Stimulated activated CD4-positive, alpha-beta T cell treated with anti-CD3 and anti-CD28 coated beads, TNF-alpha, amount 100 ng/mL, for 48 hours (primary cell): Measurements from ENCODE around the gene RTBDN.
"Not testable (repeated sequence)": the region's sequence is repeated elsewhere in the genome, so short reads cannot be mapped to it uniquely, and the experiment has no call there.

Experiments
- DNase-seq, 3 donors: peaks; one replicate each; pipeline ENCODE4 v3.0.0-alpha.2; 2020; ENCODE audit warnings: low read depth in 3 of 3

RTBDN gene

DNA sequence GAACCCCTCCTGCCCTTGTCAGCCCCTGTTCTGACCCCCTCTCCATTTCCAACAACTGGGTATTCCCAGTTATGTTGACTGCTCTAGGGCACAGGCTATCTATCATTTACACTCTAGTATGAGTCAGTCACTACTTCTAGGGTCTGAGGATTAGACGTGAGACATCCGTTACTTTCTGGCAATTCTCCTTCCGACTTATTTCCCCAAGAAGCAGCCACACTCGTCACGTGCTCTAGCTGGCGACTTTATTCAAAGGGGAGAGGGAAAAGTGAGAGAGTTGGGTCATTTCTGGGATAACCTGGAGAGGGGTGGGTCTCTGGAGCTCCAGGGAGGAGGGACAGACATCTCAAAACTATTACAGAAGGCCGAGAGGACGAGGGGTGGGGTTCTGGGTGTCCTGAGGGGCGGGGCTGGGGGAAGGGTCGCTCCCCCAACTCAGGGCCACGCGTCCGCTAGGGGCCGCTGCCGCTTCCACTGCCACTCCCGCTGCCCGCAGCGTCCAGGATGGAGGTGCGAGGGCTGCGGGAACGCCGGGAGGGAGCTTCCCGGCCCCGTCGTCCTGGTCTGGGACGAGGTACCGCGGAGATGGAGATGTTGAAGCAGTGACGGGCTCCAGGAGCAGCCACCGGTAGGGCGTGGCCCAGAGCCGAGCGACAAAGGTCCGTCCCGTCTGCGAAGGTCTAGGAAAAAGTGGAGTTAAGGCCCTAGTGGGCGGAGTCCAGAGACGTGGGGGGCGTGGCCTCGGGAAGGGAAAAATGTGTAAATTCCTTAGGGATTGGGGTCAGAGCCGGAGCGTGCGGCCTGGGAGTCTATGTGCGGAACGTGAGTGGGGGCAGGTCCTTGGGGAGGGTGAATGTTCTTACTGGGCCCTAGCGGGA, 8.9 kb downstream of the RTBDN start:
- DNase-seq = no peak

DNA sequence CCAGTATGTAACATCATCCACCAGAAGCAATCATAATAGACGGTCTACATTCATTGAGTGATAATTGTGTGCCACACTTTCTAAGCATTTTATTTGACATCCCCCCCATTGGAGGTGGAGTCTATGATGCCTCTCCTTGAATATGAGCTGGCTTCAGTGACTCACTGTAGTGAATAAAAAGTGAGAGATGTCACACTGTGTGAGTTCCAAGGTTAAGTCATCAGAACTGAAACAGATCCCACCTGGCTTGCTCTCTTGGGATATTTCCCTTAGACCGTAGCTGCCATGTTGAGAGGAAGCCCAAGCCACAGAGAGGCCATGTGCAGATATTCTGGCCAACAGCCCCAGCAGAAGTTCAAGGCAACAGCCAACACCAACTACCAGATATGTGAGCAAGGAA, 12.6 kb downstream of the RTBDN start:
- no peak for DNase-seq

- DNase-seq = not testable (repeated sequence)
Observed at GRCh38 chr19:12817810-12818209, 16.6 kb downstream of the RTBDN start.

DNA sequence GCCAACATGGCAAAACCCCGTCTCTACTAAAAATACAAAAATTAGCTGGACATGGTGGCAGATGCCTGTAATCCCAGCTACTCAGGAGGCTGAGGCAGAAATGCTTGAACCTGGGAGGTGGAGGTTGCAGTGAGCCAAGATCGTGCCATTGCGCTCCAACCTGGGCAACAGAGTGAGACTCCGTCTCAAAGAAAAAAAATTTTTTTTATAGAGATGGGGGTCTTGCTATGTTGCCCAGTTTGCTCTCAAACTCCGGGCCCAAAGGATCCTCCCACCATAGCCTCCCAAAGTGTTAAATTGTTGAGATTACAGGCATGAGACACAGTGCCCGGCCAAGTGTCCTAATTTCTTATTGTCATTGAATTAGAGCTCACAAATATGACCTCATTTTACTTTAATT, 17.2 kb downstream of the RTBDN start:
- not testable (repeated sequence) for DNase-seq

DNA sequence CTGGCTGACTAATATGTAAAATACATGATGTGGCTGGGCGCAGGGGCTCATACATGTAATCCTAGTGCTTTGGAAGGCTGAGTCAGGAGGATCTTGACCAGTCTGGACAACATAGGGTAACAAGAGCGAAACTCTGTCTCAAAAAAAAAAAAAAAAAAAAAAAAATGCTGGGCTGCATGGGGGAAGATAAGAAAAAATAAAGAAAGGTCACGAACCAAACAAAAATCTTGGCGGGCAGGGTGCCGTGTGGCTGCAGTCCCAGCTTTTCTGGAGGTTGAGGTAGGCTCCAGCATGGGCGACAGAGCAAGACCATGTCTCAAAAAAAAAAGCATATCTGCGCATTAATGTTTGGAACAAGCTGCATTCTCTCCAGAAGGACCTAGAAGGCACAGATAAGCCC, 19.3 kb downstream of the RTBDN start:
- DNase-seq = no peak

DNA sequence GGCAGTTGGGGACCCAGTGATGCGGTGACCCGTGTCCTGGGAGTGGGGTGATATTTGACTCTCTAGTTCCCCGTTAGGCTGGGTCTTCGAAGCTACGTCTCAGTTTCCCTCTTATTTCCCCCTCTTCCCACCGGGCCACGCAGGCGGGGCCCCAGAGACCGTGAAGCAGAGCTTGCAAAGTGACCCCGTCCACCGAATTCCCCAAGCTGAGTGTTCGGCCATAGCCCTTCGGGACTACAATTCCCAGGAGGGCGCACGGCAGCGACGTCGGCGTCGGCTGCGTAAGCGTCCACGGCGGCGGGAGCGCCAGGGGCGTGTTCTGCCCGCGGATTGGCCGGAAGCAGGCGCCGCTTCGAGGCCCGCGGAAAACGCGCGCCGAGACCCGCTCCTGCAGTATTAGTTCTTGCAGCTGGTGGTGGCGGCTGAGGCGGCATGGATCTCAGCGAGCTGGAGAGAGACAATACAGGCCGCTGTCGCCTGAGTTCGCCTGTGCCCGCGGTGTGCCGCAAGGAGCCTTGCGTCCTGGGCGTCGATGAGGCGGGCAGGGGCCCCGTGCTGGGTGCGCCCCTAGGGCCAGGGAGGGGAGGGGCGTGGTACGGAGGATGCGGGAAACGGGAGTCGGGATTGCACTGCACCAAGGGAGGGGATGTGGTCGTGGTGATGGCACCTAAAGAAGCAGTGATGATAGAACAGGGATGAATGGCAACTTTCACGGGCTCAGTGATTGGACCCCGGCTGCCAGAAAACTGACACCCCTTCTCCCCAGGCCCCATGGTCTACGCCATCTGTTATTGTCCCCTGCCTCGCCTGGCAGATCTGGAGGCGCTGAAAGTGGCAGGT, 27.9 kb downstream of the RTBDN start, which contains the start of gene RNASEH2A:
Gene RNASEH2A (plus strand): TSS at position 343 of the 840 bp plus-strand sequence. CDS start 90 bp downstream, at position 433.
- DNase-seq = peak in 2 of 3 donors; percentile 79 to 85

DNA sequence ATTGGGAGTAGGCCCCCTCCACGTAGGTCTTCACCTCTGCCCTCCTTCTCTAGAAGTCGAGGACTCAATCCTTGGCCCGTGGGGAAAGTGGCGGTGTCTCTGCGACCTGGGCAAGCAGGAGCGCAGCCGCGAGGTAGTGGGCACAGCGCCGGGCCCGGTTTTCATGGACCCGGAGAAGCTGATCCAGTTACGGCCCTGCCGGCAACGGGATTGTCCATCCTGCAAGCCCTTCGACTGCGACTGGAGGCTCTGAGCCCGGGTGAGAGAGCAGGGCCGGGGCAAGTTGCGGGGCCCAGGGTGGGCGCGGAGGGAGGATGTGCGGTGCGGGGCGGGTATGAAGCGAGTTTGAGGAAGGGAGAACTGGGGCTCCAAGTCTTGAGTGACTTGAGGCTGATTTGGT, 30.3 kb downstream of the RTBDN start:
- DNase-seq = no peak

DNA sequence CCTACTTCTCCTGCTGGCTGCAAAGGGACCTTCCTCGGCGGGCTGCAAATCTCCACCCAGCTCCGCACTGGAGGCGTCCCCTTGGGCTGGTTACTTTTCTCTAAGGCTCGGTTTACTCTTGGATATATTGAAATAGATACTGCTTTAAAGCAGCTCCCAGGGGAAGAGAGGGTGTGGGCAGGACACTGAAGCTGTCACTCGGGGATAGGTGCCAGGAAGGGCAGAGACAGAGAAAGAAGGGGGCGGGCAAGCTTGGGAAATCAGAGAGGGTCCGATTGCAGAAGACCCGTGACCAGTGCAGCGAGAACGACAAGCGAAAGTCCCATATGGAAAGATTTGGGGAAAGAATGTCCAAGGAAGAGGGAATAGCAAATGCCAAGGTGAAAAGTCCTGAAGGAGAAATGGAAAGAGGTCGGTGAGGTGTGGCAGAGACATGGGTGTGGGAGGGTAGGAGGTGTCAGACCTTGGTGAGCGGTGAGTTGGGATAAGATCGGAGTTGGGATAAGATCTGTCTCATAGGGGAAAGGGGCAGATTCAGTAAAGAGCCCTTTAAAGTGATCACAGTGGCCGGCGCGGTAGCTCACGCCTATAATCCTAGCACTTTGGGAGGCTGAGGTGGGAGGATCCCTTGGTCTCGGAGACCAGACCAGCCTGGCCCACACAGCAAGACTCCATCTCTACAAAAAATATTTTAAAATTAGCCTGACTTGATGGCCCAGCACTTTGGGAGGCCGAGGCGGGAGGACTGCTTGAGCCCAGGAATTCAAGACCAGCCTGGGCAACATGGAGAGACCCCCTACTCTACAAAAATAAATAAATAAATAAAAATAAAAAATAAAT, 31.9 kb downstream of the RTBDN start:
- DNase-seq = no peak

- peak in 2 of 3 donors; percentile 65 to 82 for DNase-seq
Observed at GRCh38 chr19:12801466-12802266, 32.7 kb downstream of the RTBDN start, which contains the start of the genes PRDX2 and THSD8. TSS of gene PRDX2 (minus strand) at chr19:12801800. CDS start at chr19:12801261, 539 bp downstream. TSS of gene THSD8 (plus strand) at chr19:12802069. CDS start at chr19:12802072, 3 bp downstream.

DNA sequence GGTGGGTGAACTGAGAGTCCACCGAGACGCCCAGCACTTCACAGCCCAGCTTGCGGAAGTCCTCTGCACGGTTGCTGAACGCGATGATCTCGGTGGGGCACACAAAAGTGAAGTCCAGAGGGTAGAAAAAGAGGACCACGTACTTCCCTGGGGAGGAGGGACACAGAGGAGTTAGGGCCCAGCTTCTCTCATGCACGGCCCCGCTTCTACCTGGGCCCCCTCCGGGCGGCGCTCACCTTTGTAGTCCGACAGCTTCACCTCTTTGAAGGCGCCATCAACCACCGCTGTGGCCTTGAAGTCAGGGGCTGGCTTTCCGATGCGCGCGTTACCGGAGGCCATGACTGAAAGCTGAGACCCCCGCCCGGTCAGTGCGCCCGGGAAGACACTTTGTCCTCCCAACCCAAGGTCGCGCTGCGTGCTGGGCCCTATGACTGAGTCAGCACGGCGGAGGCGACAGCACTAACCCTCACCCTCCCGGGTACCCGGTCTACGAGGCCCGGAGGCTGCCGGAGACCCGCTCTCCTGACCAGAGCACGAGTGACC, 33.4 kb downstream of the RTBDN start:
- no peak for DNase-seq

DNA sequence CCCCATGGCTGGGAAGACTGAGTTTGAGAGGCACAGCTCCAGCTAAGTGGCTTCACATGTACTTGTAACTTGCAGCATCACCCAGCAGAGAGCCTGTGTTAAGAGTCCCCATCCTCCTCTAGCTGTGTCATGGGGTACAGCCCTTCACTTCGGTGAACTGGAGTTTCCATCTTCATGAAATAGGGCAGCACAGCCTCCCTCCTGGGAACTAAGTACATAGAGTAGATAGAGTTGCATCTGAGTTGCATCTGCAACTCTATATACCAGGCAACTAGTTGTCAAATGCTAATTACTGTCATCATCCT, 34.0 kb downstream of the RTBDN start:
- no peak for DNase-seq

GRCh38 chr19:12799742-12800465, 34.5 kb downstream of the RTBDN start:
- no peak for DNase-seq

DNA sequence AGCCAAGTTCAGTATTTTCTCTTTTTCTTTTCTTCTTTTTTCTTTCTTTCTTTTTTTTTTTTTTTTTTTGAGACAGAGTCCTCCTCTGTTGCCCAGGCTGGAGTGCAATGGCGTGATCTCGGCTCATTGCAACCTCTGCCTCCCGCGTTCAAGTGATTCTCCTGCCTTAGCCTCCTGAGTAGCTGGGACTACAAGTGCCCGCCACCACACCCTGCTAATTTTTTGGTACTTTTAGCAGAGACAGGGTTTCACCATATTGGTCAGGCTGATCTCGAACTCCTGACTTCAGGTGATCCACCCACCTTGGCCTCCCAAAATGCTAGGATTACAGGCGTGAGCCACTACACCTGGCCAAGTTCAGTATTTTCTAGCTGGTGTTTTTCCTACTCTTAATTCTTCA, 36.8 kb downstream of the RTBDN start:
- not testable (repeated sequence) for DNase-seq

- DNase-seq = no peak
Observed at GRCh38 chr19:12797141-12797587, 37.2 kb downstream of the RTBDN start.

GRCh38 chr19:12796146-12797071, 38.0 kb downstream of the RTBDN start:
- DNase-seq = no peak

- no peak for DNase-seq
Observed at GRCh38 chr19:12794971-12795381, 39.4 kb downstream of the RTBDN start.

GRCh38 chr19:12794196-12794941, 40.0 kb downstream of the RTBDN start:
- no peak for DNase-seq
